GM12892 (cell line): ENCODE results near the gene HYI.

Source experiments
- DNase-seq: peaks from one replicate; pipeline ENCODE4 v3.0.0; 2011; ENCODE audit not compliant: insufficient read length
- FAIRE-seq: peaks from 2 replicates; lab custom pipeline; 2011; peaks lifted over from hg19 to GRCh38; lab: Jason Lieb, UNC
- POLR2A ChIP-seq: IDR thresholded peaks from 2 replicates; pipeline ENCODE4 v1.6.1; 2011; ENCODE audit warnings: low read depth, low read length, control low read depth
- POLR2AphosphoS5 ChIP-seq: IDR thresholded peaks from 2 replicates; pipeline ENCODE4 v1.6.1; 2011; ENCODE audit warnings: low read depth, low read length, control low read depth
- TAF1 ChIP-seq: IDR thresholded peaks from 2 replicates; pipeline ENCODE4 v1.6.1; 2011; ENCODE audit warnings: low read depth, mild to moderate bottlenecking, control low read depth, low read length, borderline replicate concordance

The HYI gene

DNA sequence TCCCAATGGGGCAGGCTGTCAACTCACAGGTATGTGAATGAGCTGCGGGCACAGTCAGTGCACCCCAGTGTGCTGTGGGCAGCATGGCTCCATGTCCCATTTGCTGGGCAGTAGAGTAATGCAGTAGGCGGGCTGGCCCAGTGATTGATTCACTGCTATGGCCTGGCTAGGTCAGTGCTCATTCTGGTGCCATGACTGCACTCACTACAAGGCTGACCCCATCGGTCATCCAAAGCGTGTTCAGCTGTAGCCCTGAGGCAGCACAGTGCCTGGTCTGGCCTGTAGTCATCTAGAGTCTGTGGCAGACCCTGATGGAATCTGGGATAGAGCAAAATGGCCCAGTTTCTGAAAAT, 7.4 kb downstream of the HYI start:
- no peak for DNase-seq
- FAIRE-seq = no peak
- TF ChIP-seq TAF1 = no peak
- TF ChIP-seq POLR2A = no peak
- no peak for TF ChIP-seq POLR2AphosphoS5

- FAIRE-seq (no peak), DNase-seq (no peak)
- TF ChIP-seq POLR2AphosphoS5 = no peak
- TF ChIP-seq TAF1 = no peak
Observed at GRCh38 chr1:43445606-43446387, 7.9 kb downstream of the HYI start.

DNA sequence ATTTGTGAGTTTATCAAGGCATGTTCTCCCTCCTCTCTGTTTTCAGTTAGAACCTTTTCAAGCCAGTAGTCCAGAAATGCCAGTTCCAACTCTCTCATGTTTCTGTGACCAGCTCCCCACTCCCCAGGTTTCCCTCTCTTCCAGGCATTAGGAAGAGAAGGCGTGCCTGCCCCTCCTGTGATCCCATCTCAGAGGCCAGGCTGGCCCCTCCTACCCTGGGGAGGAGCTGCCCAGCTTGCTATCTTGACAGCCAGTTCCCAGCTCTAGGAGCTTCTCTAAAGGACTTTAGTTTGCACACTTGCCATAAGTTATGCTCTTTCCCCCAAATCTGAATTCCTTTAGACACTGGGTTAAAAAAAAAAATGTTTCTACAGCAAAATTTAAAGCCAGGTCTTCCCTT, 8.9 kb downstream of the HYI start:
- FAIRE-seq = no peak
- TF ChIP-seq TAF1 (no peak), POLR2AphosphoS5 (no peak), POLR2A (no peak)
- no peak for DNase-seq

- no peak for FAIRE-seq
- TF ChIP-seq POLR2A (no peak), TAF1 (no peak)
- DNase-seq = no peak
Observed at GRCh38 chr1:43444151-43444828, 9.4 kb downstream of the HYI start.

- TF ChIP-seq TAF1 = no peak
- TF ChIP-seq POLR2AphosphoS5 = no peak
- TF ChIP-seq POLR2A = no peak
- DNase-seq (no peak), FAIRE-seq (no peak)
Observed at GRCh38 chr1:43443197-43443946, 10.4 kb downstream of the HYI start.

DNA sequence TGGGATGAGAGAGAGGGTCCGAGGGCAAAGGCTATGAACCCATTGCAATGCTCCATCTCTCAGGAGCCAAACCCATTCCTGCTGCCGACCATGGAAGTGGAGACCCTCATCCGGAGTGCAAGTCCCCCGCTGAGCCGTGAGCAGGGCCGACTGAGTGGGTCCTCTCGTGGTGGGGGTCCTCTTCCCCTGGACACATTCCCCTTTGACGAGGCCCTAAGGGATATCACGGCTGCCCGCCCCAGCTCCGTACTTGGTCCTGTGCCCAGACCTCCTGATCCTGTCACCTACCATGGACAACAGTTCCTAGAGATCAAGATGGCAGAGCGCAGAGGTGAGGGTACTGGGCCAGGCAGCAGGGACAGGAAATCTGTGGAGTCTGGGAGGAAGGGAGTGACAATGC, 11.0 kb downstream of the HYI start:
- FAIRE-seq = no peak
- no peak for TF ChIP-seq POLR2AphosphoS5
- no peak for TF ChIP-seq TAF1
- TF ChIP-seq POLR2A = no peak
- no peak for DNase-seq

DNA sequence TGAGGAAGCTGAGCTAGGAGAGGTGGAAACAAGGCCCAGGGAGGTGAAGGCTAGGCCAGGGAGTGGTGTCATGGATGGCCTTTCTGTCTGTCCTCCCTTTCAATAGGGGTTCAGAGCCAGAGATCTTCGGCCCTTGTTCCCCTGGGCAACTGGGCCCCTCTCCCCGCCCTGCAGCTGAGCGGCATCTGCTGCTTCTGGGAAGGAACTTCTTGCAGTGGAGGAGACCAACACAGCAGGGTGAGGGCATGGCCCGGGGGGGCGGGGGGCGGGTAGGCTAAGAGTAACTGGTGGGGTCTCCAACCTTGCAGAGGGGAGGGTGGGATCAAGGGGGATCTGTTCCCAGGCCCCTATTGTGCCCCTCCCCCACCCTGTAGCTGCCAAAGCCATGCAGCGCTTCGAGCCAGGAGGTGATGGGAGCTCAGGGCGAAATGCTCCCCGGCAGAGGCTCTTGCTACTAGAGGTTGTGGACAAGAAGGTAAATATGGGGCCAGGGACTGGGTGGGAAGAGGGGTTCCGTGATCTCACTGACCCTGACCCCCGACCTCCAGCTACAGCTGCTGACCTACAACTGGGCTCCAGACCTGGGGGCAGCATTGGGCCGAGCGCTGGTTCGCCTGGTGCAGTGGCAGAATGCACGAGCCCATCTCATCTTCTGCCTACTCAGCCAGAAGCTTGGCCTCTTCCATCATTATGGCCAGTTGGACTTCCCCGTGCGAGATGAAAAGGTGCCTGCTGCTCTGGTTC, 11.7 kb downstream of the HYI start:
- DNase-seq = no peak
- no peak for TF ChIP-seq POLR2AphosphoS5
- no peak for TF ChIP-seq POLR2A
- TF ChIP-seq TAF1 = no peak
- FAIRE-seq = no peak

GRCh38 chr1:43441166-43441893, 12.4 kb downstream of the HYI start:
- DNase-seq = no peak
- TF ChIP-seq POLR2AphosphoS5 = no peak
- TF ChIP-seq POLR2A = no peak
- TF ChIP-seq TAF1 = no peak
- FAIRE-seq = no peak

- FAIRE-seq (no peak), DNase-seq (no peak)
- TF ChIP-seq POLR2A (no peak), TAF1 (no peak), POLR2AphosphoS5 (no peak)
Observed at GRCh38 chr1:43440358-43440757, 13.4 kb downstream of the HYI start.

GRCh38 chr1:43439781-43440180, 13.9 kb downstream of the HYI start:
- FAIRE-seq = no peak
- no peak for DNase-seq
- TF ChIP-seq TAF1 (no peak), POLR2AphosphoS5 (no peak), POLR2A (no peak)
